ENCODE data around the gene ROM1.

ROM1 gene

DNA sequence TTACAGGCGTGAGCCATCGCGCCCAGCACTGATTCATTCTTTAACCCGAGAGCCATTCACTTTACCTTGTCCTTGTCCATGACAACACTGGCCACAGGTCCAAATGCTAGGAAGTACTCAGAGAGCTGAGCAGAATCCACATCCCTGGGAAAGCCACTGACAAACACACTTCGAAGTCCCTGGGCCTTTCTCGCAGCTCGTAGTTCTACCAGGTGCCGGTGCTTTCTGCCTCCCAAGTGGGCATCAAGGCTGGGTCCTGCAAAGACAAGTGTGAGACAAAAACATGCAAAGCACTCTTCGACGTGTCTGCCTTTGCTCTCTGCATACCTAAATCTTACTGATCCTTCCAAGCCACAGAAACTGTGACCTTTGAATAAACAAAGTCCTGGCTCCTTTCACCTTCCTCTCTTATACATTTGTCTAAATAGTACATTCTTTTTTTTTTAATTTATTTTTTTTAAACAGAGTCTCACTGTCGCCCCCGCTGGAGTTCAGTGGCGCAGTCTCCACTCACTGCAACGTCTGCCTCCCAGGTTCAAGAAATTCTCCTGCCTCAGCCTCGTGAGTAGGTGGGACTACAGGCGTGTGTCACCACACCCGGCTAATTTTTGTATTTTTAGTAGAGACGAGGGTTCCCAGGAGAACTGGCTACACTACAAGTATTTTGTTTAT, 24.0 kb upstream of the ROM1 start:
- no peak for DNase-seq (ENCODE audit: low spot score)

DNA sequence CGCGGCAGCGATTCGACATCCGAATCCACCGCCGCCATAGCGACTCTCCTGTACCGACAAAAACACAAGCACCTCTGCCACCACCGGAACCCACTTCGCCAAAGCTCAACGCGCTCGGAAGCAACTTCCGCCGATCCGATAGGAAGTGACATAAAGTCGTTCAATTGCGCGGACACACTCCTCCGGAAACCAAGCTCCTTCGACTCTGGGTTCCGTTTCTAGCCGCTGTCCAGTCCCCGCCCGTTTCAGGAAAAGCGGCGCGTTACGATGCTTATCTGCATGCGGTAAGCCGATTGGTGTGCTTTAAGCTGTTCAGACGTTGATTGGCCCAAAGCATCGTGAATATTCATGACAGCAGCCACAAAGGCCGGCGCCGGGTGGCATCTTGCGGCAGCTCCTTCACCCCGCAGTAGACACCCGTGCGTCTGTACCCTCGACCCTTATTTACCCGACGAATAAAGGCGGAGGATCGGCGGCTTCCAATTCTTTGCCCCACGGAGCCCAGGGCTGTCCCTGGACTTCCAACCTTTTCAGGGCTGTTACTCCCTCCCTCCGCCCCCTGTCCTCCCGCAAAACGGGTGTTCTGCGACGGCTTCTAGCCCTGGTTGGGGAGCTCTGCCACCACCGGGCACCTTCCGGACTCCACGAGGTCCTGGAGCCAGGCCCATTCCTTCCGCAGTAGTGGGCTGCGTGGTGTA, 21.5 kb upstream of the ROM1 start, which contains the start of gene TUT1:
Gene TUT1, minus strand, starts transcription at position 76 of the 698 bp plus-strand sequence. Its CDS starts 38 bp downstream, at position 38.
- peak; percentile 89 for DNase-seq (ENCODE audit: low spot score)

DNA sequence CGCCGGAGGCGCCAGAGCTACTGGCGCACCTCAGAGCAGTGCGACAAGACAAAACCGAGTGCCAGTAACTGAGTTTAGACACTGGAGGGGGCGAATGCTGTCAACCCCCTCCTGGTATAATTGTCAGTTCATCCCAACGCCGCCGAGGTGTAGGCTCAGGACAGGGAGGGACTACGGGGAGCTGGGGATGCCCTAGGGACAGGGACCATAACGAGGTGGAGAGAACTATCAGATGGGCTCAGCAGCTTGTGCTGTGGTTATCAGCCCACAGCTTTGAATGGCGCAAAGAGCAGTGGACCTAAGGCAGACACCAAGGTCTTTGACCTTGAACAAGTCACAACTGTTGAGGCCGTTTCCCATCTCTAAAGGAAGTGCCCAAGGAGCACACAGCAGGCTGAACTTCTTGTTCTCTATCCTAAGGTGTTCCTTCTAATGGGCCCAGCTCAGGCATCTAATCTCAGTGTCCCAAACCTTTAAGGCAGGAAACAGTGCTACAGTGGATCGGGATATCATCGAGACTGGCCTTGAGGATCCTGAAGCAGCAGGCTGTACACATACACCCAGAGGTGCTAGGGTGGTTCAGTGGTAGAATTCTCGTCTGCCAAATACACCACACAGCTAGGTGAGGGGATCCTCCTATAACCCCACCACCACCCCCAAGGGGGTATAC, 20.8 kb upstream of the ROM1 start:
- no peak for DNase-seq (ENCODE audit: low spot score)

DNA sequence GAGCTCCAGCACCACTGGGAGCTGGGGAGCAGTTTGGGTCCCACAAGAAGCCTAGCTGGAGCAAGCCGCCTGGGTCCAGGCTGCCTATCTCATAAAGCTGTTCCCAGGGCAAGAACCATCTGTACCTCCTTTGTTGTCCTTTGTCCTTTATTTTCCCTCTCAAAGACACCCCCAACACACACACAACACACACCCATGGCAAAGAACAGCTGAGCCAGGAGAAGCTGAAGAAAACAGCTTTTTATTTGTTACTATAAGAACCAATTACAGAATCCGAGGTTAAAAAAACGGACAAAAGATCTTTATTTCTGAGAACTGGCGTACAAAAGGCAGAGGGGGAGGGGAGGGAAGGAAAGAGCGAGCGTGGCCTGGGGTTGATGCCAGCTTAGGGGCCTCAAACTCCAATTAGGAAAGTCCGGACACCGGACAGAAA, 20.1 kb upstream of the ROM1 start:
- no peak for DNase-seq (ENCODE audit: low spot score)

DNA sequence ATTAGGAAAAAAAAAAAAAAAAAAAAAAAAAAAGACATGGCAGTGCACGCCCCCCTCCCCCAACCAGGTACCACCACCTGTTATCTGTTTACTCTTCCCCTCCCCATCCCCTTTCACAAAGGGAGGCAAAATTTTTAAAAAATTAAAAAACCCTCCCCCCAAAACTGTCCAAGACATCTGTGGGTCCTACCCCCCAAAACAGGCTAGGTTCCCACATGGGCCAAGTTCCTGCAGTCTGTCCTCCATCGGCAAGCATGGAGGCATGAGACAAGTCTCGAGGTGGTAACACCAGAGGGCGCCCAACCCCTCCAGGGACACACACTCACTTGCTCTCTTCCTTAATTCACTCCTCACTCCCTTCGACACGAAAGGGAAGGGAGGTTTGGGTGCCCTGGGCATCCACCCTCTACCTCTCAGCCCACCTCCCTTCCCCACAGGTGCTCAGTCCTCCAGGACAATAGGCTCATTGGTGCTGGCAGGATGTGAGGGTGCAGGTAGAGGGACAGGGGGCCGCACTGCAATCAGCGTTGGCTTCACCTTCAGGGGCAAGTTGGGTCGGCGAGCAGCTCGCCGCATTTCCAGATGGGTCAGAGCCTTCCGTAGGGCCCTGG, 19.5 kb upstream of the ROM1 start:
- DNase-seq (ENCODE audit: low spot score), result peak; percentile 64

DNA sequence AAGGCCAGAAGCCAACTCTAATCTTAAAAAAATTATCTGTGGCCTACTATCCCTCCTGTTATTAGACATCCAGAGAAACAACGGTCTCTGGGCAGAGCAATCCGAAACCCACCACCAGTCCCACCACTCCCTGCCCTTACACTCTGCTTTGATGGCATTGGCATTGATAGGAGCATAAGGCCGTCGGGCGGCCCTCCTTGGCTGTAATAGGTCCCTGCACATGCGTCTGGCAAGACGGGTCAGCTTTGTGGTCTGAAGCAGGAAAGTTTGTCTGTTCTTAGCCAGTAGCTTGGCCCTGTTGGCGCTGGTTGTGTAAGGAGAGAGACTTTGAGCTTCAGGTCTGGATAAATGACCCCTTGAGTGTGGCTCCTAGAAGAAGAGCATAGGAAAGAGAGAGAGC, 17.9 kb upstream of the ROM1 start:
- no peak for DNase-seq (ENCODE audit: low spot score)

DNA sequence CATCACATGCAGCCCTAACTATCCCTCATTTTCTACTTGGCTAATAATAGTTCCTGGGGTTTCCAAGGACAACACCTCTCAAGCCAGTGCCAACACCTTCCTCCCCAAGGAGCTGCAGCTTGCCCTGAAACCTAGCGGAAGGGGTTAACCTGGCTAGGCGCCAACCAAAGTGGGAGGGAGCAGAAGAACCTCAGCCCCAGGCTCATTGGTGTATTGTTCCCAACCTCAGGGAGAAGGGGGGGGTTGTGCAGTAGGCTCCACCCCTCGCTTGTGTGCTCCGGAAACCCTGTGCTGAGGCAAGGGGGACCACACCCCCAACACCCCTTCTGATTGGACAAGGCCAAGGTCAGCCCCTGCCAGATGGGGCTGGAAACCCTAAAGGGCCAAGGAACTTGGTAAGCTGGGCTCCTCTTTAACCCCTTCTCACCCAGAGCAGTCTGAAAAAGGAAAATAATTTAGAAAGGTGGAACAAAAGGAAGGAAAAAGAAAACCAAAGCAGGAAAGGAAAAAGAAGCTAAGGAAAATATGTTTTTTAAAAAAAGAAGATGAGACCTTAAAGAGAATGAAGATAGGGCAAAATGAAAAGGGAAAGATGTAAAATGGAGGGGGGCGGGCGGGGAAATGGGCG, 13.9 kb upstream of the ROM1 start:
- DNase-seq (ENCODE audit: low spot score), result peak; percentile 81

DNA sequence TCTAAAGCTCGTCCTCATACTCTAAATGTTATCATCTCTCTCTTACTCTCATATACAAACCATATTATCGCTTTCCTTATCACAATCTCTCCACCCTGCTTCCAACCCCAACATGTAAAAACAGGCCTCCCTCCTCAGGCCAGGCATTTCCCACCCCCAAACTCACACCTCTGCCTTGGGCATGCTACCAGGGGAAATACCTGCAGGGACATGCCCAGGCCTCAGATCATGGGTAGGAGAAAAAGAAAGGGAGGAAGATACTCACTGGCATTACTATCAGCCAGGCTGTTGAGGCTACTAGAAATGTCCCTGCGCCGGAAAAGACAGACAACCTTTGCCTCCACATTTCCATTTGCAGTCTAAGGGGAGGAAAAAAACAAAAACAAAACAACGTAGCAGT, 13.2 kb upstream of the ROM1 start:
- DNase-seq (ENCODE audit: low spot score), result no peak

DNA sequence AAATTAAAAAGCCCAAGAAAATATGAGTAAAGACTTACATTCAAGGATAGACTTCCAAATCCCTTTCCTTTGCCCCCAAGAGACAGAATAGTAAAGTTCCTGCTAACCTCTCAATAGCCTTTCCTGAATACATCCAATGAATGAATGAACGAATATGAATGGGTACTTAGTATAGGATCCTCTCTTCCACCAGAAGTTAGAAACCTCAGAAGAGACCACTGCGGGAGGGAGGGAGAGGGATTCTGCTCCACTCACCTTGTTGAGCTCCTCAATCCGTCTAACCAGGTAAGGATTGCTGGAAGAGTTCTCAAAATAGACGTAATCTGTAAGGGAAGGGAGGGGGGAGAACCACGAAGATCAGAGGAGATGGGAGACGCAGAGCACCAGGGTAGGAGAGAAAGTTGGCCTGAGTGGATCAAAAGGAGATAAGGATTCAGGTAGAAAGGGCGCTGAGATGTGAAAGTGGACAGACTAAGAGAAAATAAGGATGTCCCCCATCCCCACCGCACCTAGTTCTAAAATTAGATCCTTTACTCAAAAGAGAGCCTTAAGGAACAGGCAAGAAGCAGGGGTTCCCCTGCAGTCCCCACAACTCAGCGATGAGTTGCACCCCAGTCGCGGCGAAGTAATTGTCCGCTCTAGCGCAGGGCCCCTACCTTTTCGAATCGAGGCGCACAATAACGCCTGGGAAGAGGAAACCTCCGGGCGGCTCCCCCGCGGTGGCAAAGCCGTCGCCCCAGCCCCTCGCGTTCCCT, 12.5 kb upstream of the ROM1 start:
- DNase-seq (ENCODE audit: low spot score), result no peak

DNA sequence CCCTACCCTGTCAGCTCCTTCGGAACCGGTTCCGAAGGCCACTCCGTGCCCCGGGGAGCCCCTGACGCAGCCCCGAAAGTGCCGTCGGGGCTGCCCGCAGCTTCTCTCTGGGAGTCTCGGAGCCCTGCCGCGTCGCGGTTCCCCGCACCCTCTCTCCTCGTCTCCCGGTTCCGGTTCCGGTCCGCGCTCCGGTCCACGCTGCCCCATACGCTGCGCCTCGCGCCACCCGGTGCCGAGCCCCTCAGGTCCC, 12.0 kb upstream of the ROM1 start:
- no peak for DNase-seq (ENCODE audit: low spot score)

DNA sequence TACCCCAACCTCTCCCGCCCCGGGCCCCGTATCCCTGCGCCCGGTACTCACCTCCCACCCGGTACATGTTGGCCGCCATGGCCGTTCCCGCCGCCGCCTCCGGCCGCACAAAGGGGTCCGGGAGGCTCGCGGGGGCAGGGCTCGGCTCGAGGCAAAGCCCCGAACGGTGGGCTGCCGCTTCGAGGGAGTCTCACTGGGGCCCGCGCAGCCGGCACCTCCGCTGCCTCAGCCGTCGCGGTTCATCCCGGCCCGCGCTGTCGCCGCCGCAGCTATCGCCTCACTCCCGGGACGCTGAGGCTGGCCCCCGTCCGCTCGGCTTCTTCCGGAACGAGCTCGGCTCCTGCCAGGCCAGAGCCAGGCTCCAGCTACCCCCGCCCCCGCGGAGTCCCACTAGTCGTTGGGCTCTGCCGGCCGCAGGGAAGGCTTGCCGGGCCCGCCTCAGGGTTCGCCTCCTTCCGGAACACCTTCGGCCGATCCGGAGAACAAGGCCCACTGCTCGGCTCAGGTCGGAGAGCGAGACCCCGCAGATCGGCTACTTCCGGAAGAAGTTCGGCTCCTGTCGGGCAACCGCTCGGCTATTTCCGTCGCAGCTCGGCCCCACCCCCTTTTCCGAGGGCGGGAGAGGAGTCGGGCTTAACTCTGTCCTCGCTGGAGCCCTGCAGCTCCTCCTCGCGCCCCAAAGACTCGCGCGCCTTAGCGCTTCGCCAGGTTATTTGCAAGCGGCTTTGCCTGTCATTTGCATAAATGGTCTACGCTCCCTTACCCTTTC, 11.5 kb upstream of the ROM1 start, which contains the start of gene MTA2:
Gene MTA2, minus strand, starts transcription at position 494 of the 769 bp plus-strand sequence. Its CDS starts 415 bp downstream, at position 79.
- DNase-seq (ENCODE audit: low spot score), result peak; percentile 92

DNA sequence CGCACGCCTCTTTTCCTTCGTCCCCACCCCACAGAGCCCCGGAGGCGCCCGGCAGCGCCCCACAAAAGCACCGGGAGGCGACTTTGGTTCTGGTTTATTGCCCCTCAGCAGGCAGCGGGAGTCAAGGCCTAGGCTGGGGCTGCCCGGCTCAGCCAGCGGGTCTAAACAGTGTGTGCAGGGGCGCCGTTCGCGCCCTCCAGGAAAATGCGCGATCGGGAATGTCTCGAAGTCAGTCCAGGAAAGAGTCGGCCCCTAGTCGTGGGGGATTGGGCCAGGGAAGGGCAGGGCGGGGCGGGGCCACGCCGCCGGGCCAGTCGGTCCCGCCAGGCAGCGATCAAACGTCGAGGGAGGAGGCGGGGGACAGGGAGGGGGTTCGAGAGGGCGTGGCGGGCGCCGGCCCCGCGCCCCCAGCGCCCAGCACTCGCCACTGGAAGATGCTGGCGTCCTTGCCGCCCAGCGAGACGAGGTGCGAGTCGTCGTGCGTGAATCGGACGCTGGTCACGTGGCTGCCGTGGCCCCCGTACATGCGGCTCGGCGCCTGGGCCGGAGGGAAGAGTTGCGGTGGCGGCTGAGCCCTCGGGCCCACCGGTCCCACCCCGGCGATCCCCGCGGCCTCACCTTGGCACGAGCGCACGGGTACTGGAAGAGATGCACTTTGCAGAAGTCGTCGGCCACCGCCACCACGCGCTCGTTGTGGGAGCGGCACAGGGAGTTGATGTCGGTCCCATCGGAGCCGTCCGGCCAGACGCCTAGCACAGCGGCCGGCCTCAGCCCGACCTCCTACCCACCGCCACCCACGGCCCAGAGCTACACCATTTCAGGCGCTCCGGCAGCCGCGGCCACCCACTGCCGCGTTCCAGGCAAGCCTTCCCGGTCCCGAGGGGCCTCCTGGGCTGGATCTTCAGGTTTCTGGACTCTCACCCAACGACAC, 10.7 kb upstream of the ROM1 start:
- peak; percentile 93 for DNase-seq (ENCODE audit: low spot score)

DNA sequence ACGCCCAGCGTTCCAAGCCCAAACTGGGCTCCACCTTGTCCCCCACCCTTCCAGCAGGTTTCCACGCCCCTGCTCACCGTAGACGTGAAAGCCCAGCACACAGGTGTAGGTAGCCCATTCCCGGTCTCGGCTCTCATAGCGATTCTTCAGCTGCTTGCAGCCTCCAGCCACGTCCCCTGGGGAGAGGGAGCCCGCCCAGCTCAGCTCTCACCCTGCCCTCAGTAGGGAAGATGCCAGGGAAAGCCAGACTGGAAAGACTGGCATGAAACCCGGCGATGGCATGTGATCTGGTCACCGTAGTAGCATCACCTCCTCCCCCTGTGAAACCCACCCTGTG, 10.0 kb upstream of the ROM1 start:
- DNase-seq (ENCODE audit: low spot score), result no peak

DNA sequence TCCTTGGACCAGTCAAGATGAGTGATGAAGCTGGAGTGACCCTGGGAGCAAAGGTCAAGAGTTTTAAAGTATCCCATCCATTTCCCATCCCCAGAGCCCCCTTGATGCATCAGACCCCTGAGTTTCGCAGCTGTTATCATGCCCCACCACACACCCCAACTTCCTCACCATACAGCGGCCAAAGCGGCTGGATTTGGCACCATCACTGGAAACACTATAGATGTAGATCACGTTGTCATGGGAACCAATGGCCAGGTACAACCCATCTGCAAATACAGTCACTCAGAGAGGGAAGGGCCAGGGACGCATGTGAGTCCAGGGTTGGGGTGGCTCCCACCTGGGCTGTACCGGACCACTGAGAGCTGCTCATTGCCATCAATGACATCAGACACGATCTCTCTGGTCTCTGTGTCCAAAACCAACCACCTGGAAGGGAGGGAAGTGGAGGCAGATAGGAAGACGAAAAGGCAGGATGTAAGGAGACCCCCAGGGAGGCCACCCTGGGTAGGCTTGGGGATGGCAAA, 9.2 kb upstream of the ROM1 start:
- DNase-seq (ENCODE audit: low spot score), result no peak

DNA sequence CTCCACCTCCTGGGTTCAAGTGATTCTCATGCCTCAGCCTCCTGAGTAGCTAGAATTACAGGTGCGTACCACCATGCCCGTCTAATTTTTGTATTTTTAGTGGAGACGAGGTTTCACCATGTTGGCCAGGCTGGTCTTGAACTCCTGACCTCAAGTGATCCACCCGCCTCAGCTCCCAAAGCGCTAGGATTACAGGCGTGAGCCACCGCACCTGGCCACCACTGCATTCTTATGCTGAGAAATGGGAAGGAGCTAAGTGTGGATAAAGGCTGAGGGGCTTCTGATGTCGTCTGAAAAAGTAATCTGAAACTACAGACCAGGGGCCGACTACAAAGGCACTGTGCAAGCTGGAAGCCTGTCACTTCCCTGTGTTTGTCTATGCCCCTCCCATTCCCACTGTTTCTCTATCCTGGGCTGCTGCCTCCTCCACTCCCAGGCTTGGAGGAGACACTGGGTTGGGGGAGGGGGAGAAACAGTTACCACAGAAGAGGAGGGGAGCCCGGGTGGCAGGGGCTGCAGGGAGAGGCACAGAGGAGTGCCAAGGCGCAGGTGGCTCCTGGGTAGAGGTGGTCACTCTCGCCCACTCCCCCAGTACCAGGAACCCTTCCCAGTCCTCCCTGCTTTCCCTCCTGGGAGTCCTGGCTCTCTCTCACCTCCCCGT, 8.5 kb upstream of the ROM1 start:
- DNase-seq (ENCODE audit: low spot score), result no peak

DNA sequence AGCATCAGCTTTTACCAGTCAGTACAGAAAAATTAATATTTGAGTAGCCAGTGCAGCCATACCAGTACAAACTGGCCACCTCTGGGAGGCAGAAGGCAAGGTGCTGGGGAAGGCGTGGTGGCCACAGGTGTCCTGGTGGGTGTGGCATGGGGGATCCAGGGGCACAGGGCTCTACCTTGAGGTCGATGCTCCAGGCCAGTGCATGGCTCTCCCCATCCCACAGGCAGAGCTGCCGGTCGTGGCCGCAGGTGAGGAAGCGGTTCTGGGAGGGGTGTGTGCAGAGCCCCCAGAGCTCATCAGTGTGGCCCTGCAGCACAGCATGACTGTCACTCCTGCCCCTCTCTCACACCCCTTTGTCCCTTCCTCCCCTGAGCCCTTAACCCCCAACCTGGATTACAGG, 7.6 kb upstream of the ROM1 start:
- DNase-seq (ENCODE audit: low spot score), result no peak

DNA sequence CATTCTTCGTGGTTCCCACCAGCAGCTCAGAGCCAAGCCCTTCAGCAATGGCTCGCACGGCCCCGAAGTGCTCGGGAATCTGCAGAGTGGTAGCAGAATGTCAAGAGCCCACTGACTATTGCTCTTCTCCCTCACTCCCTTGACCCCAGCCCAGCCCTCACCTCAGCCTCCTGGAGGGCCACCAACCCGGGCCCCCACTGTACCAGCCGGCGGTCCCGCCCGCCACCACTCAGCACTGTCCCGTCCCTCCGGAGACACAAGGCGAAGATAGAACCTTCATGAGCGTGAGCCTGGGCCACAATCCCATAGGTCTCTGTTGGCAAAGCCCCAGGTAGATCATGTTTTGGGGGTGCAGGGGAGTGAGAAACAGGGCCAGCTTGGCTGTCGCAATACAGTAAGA, 7.2 kb upstream of the ROM1 start:
- DNase-seq (ENCODE audit: low spot score), result no peak

DNA sequence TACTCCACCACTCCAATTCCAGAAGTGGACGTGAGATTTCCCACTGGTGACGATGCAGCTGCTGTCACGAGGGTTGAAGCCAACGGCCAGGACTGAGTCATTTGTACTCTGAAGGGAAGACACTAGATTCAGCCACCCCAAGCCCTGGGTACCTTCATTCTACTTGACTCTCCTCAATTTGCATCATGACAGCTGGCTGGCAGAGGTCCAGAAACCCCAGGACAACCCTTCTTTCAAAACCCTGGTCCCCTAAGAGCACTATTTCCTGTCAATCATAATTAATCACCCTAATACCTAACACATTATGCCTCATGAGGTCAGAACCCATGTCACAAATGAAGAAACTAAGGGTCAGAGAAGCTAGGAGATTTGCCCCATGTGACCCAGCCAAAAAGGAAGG, 5.3 kb upstream of the ROM1 start:
- DNase-seq (ENCODE audit: low spot score), result no peak

DNA sequence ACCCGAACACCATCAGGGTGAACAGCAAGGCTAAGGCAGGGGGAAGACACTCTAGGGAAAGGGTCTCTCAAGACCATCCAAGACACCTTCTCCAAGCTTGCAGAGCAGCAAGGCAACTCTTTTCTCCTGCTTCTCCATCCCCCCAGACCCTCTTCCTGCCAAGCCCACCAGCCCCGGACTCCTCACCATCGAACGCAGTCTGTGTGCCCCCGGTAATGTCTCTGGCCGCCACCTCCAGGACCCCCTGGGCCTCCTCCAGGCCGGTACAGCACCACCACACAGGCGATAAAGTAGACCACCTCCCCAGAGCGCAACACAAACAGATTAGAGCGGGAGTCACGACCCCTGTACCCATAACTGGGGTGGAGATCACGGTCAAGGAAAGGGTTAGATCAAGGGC, 4.3 kb upstream of the ROM1 start:
- DNase-seq (ENCODE audit: low spot score), result no peak
